Stimulated activated CD8-positive, alpha-beta memory T cell treated with anti-CD3 and anti-CD28 coated beads, Interleukin-2, amount 100 ng/mL, for 48 hours (primary cell): Measurements from ENCODE around the gene SLIT3.

Experiments used
- DNase-seq, 2 donors: peaks; one replicate each; pipeline ENCODE4 v3.0.0-alpha.2; 2020; ENCODE audit warnings: low read depth in 2 of 2

SLIT3 gene

GRCh38 chr5:169104937-169105494, 195.9 kb downstream of the SLIT3 start:
- no peak for DNase-seq

- DNase-seq: no peak
Observed at GRCh38 chr5:169103586-169104181, 197.3 kb downstream of the SLIT3 start.

GRCh38 chr5:169101966-169102365, 199.0 kb downstream of the SLIT3 start:
- DNase-seq: no peak

- DNase-seq: no peak
Observed at GRCh38 chr5:169100735-169101075, 200.2 kb downstream of the SLIT3 start.

- DNase-seq: no peak
Observed at GRCh38 chr5:169099801-169100734, 200.9 kb downstream of the SLIT3 start.

GRCh38 chr5:169098331-169099121, 202.4 kb downstream of the SLIT3 start:
- no peak for DNase-seq

GRCh38 chr5:169097374-169098326, 203.3 kb downstream of the SLIT3 start:
- DNase-seq: no peak

- DNase-seq: no peak
Observed at GRCh38 chr5:169095976-169096375, 205.0 kb downstream of the SLIT3 start.

- DNase-seq: no peak
Observed at GRCh38 chr5:169095410-169095960, 205.5 kb downstream of the SLIT3 start.

GRCh38 chr5:169094586-169095409, 206.1 kb downstream of the SLIT3 start:
- DNase-seq: no peak

GRCh38 chr5:169091396-169091980, 209.5 kb downstream of the SLIT3 start:
- DNase-seq: no peak

- no peak for DNase-seq
Observed at GRCh38 chr5:169089343-169089742, 211.6 kb downstream of the SLIT3 start.

- DNase-seq: no peak
Observed at GRCh38 chr5:169088028-169088725, 212.8 kb downstream of the SLIT3 start.

- DNase-seq: no peak
Observed at GRCh38 chr5:169085636-169086035, 215.3 kb downstream of the SLIT3 start.

- no peak for DNase-seq
Observed at GRCh38 chr5:169085212-169085611, 215.7 kb downstream of the SLIT3 start.

- DNase-seq: no peak
Observed at GRCh38 chr5:169084775-169085174, 216.2 kb downstream of the SLIT3 start.

- DNase-seq: no peak
Observed at GRCh38 chr5:169083394-169084018, 217.4 kb downstream of the SLIT3 start.

GRCh38 chr5:169081000-169081724, 219.8 kb downstream of the SLIT3 start:
- no peak for DNase-seq
